Liver (tissue), 3 donors: ENCODE data around the gene STT3B.

Source experiments
- ATF3 ChIP-seq: IDR thresholded peaks from 2 replicates; pipeline ENCODE4 v1.6.1; 2016; ENCODE audit warnings: antibody characterized with exemption
- CTCF ChIP-seq: fragments of 150-350 bp; IDR thresholded peaks from 2 replicates; pipeline ENCODE4 v1.5.1; 2017; ENCODE audit warnings: improper control_type of control experiment, low read depth, low read length; ENCODE audit not compliant: missing input control
- EGR1 ChIP-seq, 2 donors: IDR thresholded peaks; 2 replicates each; pipeline ENCODE4 v1.6.1; 2016 to 2018; ENCODE audit warnings: antibody characterized with exemption in 2 of 2, low read depth in 2 of 2
- GABPA ChIP-seq, 2 donors: IDR thresholded peaks in 1 of 2; conservative IDR thresholded peaks in 1 of 2; 2 replicates each; pipeline ENCODE4 v1.6.1; 2016; ENCODE audit warnings: antibody characterized with exemption in 2 of 2, mild to moderate bottlenecking in 1 of 2, moderate library complexity in 1 of 2
- HNF4G ChIP-seq: IDR thresholded peaks from 2 replicates; pipeline ENCODE4 v1.6.1; 2016; ENCODE audit warnings: antibody characterized with exemption
- JUND ChIP-seq, 2 donors: IDR thresholded peaks; 2 replicates each; pipeline ENCODE4 v1.6.1; 2016; ENCODE audit warnings: antibody characterized with exemption in 2 of 2
- RAD21 ChIP-seq, 2 donors: IDR thresholded peaks; 2 replicates each; pipeline ENCODE4 v1.6.1; 2016; ENCODE audit warnings: antibody characterized with exemption in 2 of 2, mild to moderate bottlenecking in 2 of 2
- REST ChIP-seq: IDR thresholded peaks from 2 replicates; pipeline ENCODE4 v1.6.1; 2016; ENCODE audit warnings: antibody characterized with exemption, mild to moderate bottlenecking
- RXRA ChIP-seq, 2 donors: IDR thresholded peaks; 2 replicates each; pipeline ENCODE4 v1.6.1; 2017 to 2018; ENCODE audit warnings: antibody characterized with exemption in 2 of 2, mild to moderate bottlenecking in 1 of 2
- SP1 ChIP-seq: IDR thresholded peaks from 2 replicates; pipeline ENCODE4 v1.6.1; 2018; ENCODE audit warnings: antibody characterized with exemption, mild to moderate bottlenecking
- TAF1 ChIP-seq: conservative IDR thresholded peaks from 2 replicates; pipeline ENCODE4 v1.6.1; 2016; ENCODE audit warnings: antibody characterized with exemption, mild to moderate bottlenecking
- YY1 ChIP-seq: IDR thresholded peaks from 2 replicates; pipeline ENCODE4 v1.6.1; 2016; ENCODE audit warnings: antibody characterized with exemption, mild to moderate bottlenecking
- ZBTB33 ChIP-seq: IDR thresholded peaks from 2 replicates; pipeline ENCODE4 v1.6.1; 2016; ENCODE audit warnings: antibody characterized with exemption
- TF ChIP-seq, protein P1 (sequence below): IDR thresholded peaks from 2 replicates; pipeline ENCODE4 v1.6.1; 2016; ENCODE audit warnings: antibody characterized with exemption
- donor health status: healthy.
- donor health status: healthy.

- TF ChIP-seq ATF3 (no peak), CTCF (no peak), REST (no peak), EGR1 (IDR thresholded peaks at IDR 0.05; ENCODE audit: low read depth in 2 of 2) (no peak), GABPA (IDR thresholded peaks at IDR 0.05 in 1 of 2, conservative IDR thresholded peaks at IDR 0.05 in 1 of 2) (no peak), YY1 (no peak), RAD21 (IDR thresholded peaks at IDR 0.05) (no peak), SP1 (no peak), TAF1 (no peak), JUND (IDR thresholded peaks at IDR 0.05) (no peak), ZBTB33 (no peak), HNF4G (no peak), RXRA (IDR thresholded peaks at IDR 0.05) (no peak)
- TF ChIP-seq, protein P1, sequence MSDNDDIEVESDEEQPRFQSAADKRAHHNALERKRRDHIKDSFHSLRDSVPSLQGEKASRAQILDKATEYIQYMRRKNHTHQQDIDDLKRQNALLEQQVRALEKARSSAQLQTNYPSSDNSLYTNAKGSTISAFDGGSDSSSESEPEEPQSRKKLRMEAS = no peak
Observed at GRCh38 chr3:31648286-31648968, 115.7 kb downstream of the STT3B start.
